Neural cell (in vitro differentiated cells): ENCODE data around the gene PRAC2.

ENCODE experiments used
- EZH2 ChIP-seq: fragments of 200-600, 300-800 bp; shearing (Covaris generic), sonication (generic); IDR thresholded peaks from 2 replicates; pipeline ENCODE4 v1.6.1; 2014; ENCODE audit warnings: antibody characterized with exemption, low read length, borderline replicate concordance, mild to moderate bottlenecking; ENCODE audit not compliant: insufficient read depth, poor library complexity, severe bottlenecking
- TAF1 ChIP-seq: IDR thresholded peaks from 2 replicates; pipeline ENCODE4 v1.6.1; 2012; ENCODE audit warnings: low read depth
- TF ChIP-seq, protein P1 (sequence below): fragments of 450-650 bp; IDR thresholded peaks from 2 replicates; pipeline ENCODE4 v1.5.1; 2014; ENCODE audit warnings: antibody characterized with exemption, mild to moderate bottlenecking, moderate library complexity; ENCODE audit not compliant: poor library complexity, severe bottlenecking

- TF ChIP-seq, protein P1, sequence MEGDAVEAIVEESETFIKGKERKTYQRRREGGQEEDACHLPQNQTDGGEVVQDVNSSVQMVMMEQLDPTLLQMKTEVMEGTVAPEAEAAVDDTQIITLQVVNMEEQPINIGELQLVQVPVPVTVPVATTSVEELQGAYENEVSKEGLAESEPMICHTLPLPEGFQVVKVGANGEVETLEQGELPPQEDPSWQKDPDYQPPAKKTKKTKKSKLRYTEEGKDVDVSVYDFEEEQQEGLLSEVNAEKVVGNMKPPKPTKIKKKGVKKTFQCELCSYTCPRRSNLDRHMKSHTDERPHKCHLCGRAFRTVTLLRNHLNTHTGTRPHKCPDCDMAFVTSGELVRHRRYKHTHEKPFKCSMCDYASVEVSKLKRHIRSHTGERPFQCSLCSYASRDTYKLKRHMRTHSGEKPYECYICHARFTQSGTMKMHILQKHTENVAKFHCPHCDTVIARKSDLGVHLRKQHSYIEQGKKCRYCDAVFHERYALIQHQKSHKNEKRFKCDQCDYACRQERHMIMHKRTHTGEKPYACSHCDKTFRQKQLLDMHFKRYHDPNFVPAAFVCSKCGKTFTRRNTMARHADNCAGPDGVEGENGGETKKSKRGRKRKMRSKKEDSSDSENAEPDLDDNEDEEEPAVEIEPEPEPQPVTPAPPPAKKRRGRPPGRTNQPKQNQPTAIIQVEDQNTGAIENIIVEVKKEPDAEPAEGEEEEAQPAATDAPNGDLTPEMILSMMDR, result no peak
- TF ChIP-seq TAF1 (no peak), EZH2 (no peak)
Observed at GRCh38 chr17:48704361-48705248, 18.4 kb upstream of the PRAC2 start.
